ENCODE results near the gene FAU.

DNA sequence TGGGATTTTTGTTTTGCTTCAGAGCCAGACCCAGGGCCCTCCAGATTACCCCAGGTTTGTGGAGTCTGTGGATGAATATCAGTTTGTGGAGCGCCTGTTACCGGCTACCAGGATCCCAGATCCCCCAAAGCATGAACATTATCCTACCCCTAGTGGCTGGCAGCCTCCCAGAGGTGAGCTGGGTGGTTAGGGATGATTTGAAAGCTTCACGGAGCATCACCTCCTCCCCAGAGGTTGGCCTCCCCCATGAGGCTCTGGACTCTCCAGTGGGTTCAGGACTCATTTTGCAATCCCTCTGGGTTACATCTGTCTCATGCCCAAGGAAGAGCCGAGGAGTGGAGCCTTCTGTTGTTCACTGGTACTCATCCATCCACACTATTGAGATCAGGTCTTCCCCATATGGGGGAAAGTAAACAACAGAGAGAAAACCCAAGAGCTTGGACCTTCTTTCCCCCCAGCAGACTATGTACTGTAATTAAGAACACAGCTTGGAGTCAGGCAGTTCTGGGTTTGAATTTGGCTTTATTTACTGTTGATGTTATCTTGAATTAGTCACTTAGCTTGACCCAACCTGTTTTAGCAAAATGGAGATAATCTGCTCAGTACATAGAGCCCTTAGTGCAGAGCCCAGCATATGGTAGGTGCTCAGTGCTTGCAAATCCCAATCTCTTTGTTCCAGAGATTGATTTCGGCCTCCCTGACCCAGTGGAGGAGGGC, 2.7 kb upstream of the FAU start:
- TF ChIP-seq SRF (IDR thresholded peaks at IDR 0.05; ENCODE audit: low read depth in 2 of 2, low read length in 2 of 2) (no peak), POLR2AphosphoS5 (IDR thresholded peaks at IDR 0.05; ENCODE audit: low read length) (no peak), CREB1 (IDR thresholded peaks at IDR 0.05; ENCODE audit: low read depth) (no peak), IRF4 (IDR thresholded peaks at IDR 0.05; ENCODE audit: low read depth, low read length) (no peak)
- TF ChIP-seq, protein P1, sequence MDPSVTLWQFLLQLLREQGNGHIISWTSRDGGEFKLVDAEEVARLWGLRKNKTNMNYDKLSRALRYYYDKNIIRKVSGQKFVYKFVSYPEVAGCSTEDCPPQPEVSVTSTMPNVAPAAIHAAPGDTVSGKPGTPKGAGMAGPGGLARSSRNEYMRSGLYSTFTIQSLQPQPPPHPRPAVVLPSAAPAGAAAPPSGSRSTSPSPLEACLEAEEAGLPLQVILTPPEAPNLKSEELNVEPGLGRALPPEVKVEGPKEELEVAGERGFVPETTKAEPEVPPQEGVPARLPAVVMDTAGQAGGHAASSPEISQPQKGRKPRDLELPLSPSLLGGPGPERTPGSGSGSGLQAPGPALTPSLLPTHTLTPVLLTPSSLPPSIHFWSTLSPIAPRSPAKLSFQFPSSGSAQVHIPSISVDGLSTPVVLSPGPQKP (IDR thresholded peaks at IDR 0.05; ENCODE audit: low read depth, low read length), result no peak

All from GM12878 (cell line).